HCEC 1CT (cell line): ENCODE measurements around the gene SCCPDH.
"Not testable (repeated sequence)": the region's sequence is repeated elsewhere in the genome, so short reads cannot be mapped to it uniquely, and the experiment has no call there.

Experiments
- DNase-seq: peaks from one replicate; pipeline ENCODE4 v3.0.0-alpha.2; 2017

The SCCPDH gene

GRCh38 chr1:246803373-246803772 is 79.2 kb downstream of the SCCPDH start:
- no peak for DNase-seq

DNA sequence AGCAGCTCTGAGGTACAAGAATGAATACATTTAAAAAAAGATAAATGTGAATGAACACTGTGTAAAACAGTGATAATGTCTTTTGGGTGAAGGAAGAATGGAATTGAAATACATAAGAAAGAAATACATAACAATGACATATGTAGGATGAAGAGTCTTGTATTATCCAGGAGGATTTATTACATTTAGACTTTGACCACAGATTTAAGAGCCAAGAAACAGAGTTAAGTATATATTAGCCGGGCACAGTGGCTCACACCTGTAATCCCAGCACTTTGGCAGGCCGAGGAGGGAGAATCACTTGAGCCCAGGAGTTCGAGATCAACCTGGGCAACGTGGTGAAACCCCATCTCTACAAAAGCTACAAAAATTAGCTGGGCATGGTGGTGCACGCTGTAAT is 79.7 kb downstream of the SCCPDH start:
- no peak for DNase-seq

- no peak for DNase-seq
Measured at GRCh38 chr1:246805135-246805716, 81.0 kb downstream of the SCCPDH start.

DNA sequence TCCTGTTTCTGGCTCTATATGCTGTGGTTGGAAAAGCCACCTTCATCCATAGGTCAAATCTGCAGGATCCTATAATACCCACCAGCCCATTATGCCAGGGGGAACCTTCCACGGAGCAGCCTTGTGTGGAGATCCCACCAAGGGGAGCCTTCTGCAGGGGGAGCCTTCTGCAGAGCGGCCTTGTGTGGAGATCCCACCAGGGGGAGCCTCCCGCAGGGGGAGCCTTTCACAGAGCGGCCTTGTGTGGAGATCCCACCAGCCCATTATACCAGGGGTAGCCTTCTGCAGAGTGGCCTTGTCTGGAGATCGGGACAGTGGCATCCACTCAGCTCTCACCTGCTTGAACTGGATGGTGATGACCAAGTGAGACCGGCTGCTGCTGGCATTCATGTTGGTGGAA is 85.3 kb downstream of the SCCPDH start:
- no peak for DNase-seq

DNA sequence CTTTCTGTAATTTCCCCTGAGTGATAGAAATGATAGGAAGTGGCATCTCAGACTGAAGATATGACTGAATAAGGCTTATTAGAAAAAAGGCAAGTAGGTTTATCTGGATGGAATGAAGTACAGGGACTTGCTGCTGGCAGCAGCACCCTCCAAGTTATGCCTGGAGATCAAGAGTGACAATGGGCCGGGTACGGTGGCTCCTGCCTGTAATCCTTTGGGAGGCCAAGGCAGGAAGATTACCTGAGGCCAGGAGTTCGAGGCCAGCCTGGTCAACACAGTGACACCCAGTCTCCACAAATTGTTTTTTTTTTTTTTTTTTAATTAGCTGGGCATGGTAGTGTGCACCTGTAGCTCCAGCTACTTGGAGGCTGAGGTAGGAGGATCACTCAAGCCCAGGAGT is 87.8 kb downstream of the SCCPDH start:
- no peak for DNase-seq

DNA sequence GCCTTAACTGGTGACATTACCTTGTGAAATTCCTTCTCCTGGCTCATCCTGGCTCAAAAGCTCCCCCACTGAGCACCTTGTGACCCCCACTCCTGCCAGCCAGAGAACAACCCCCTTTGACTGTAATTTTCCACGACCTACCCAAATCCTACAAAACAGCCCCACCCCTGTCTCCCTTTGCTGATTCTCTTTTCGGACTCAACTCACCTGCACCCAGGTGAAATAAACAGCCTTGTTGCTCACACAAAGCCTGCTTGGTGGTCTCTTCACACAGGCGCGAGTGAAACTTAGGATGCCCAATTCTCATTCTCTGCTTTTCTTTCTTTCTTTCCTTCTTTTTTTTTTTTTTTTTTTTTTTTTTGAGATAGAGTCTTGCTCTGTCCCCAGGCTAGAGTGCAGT is 89.1 kb downstream of the SCCPDH start:
- not testable (repeated sequence) for DNase-seq

- DNase-seq = no peak
Measured at GRCh38 chr1:246814890-246815289, 90.7 kb downstream of the SCCPDH start.

GRCh38 chr1:246815693-246816270 is 91.6 kb downstream of the SCCPDH start:
- no peak for DNase-seq
